Measurements from ENCODE around the gene DNAH2. TPM values are rescaled to one million over a fixed set of nuclear protein-coding genes. Genes with fewer than 3 reads are reported as not detected.

DNAH2 gene
- total and polyA plus RNA-seq, 9 of the 15 experiments (the other 6 are each of a cell fraction or from before 2014, with no cell fraction given), result 0.03 TPM; not detected in 8

- H3K9me1 ChIP-seq (ENCODE audit: control insufficient read depth, insufficient read depth, low read length), result peaks cover 3% of the 10 kb centered on the region
- ChIA-PET CTCF (ENCODE audit: low intra/inter-chr PET ratio) (no interaction called here), POLR2A (interaction anchor here (0.7 kb wide), 1 partner anchor 17 kb away, joined by 3 read pairs; the partner anchor contains the start of genes CYB5D1 and NAA38)
- peak overlapping the region; percentile 76 for H3K4me3 ChIP-seq
- peaks cover 42 to 66% of the 10 kb centered on the region in 2 experiments for H3K4me1 ChIP-seq (replicated peaks in 1 of 2; ENCODE audit: control insufficient read depth in 2 of 2, insufficient read depth in 2 of 2, low read length in 2 of 2)
- peak overlapping the region; percentile 92 for H3K4me2 ChIP-seq (ENCODE audit: insufficient read depth, low read length)
- no TSS peak for BruUV-seq (replicated peaks)
- 33% methylated on average over 1 of the region's 1 CpG for WGBS (ENCODE audit: insufficient coverage, low coverage, missing lambda C conversion rate)
- no peak for ATAC-seq
- H3K9me3 ChIP-seq (replicated peaks; ENCODE audit: control insufficient read depth, insufficient read depth, low read depth, low read length), result no peaks in the 10 kb centered on the region
- peak overlapping the region; percentile 99; the same call in 2 of the 3 replicates for H3K27ac ChIP-seq (ENCODE audit: extremely low read depth, low read depth, low read length)
- no peak overlapping the region for H2AFZ ChIP-seq (ENCODE audit: low read depth, low read length)
- H3K79me2 ChIP-seq (ENCODE audit: control insufficient read depth, insufficient read depth, low read length), result peaks cover 62% of the 10 kb centered on the region
- no peak for DNase-seq (ENCODE audit: extremely low read depth in 1 of 4, low spot score in 3 of 4)
- intact Hi-C loops (cut with micrococcal nuclease), result no loop called here
- in situ Hi-C loops (cut with MboI), result no loop called here
- peaks cover 4% of the 10 kb centered on the region for H4K20me1 ChIP-seq (replicated peaks; ENCODE audit: control insufficient read depth, insufficient read depth, low read length)
- H3K36me3 ChIP-seq (ENCODE audit: control insufficient read depth, insufficient read depth, low read length), result peaks cover 19% of the 10 kb centered on the region; the same call in 2 of the 3 replicates
- FAIRE-seq, result no peak
- H3K9ac ChIP-seq (ENCODE audit: insufficient read depth in 1 of 2, low read depth in 2 of 2, low read length in 2 of 2), result peak overlapping the region; percentile 68 to 97
- H3K27me3 ChIP-seq (ENCODE audit: control insufficient read depth in 2 of 2, insufficient read depth in 2 of 2, low read length in 2 of 2), result no peaks in the 10 kb centered on the region
- no peak for TF ChIP-seq DIDO1 (tag; IDR thresholded peaks at IDR 0.05; ENCODE audit: low read depth)
- TF ChIP-seq NBN (IDR thresholded peaks at IDR 0.05; ENCODE audit: low read depth), result no peak
- no peak for TF ChIP-seq SETDB1 (IDR thresholded peaks at IDR 0.05; ENCODE audit: low read length)
- TF ChIP-seq, protein P1, sequence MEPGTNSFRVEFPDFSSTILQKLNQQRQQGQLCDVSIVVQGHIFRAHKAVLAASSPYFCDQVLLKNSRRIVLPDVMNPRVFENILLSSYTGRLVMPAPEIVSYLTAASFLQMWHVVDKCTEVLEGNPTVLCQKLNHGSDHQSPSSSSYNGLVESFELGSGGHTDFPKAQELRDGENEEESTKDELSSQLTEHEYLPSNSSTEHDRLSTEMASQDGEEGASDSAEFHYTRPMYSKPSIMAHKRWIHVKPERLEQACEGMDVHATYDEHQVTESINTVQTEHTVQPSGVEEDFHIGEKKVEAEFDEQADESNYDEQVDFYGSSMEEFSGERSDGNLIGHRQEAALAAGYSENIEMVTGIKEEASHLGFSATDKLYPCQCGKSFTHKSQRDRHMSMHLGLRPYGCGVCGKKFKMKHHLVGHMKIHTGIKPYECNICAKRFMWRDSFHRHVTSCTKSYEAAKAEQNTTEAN (CRISPR knock-in tag; IDR thresholded peaks at IDR 0.05), result no peak
- peak; percentile 86 for TF ChIP-seq RBM25 (IDR thresholded peaks at IDR 0.05; ENCODE audit: low read depth, low read length, severe bottlenecking)
- TF ChIP-seq FOXK2 (conservative IDR thresholded peaks at IDR 0.05 in 1 of 2, IDR thresholded peaks at IDR 0.05 in 1 of 2; ENCODE audit: low read depth in 2 of 2), result no peak
- no peak for TF ChIP-seq SUPT5H (IDR thresholded peaks at IDR 0.05)
- TF ChIP-seq ZNF57 (CRISPR knock-in tag; IDR thresholded peaks at IDR 0.05), result no peak
- TF ChIP-seq ZNF589 (CRISPR knock-in tag; IDR thresholded peaks at IDR 0.05; ENCODE audit: low read depth), result no peak
- TF ChIP-seq STAT5B (CRISPR knock-in tag; IDR thresholded peaks at IDR 0.05), result no peak
- no peak for TF ChIP-seq JUNB (CRISPR knock-in tag; conservative IDR thresholded peaks at IDR 0.05)
- TF ChIP-seq ZBTB17 (CRISPR knock-in tag; IDR thresholded peaks at IDR 0.05), result no peak
- no peak for TF ChIP-seq MTA1 (IDR thresholded peaks at IDR 0.05; ENCODE audit: borderline replicate concordance)
- TF ChIP-seq ZNF316 (IDR thresholded peaks at IDR 0.05), result no peak
- peak; percentile 59; the same call in 1 of the 2 replicates for TF ChIP-seq BCOR (IDR thresholded peaks at IDR 0.05)
- no peak for TF ChIP-seq MEIS2 (IDR thresholded peaks at IDR 0.05; ENCODE audit: partially characterized antibody)
- TF ChIP-seq, protein P2, sequence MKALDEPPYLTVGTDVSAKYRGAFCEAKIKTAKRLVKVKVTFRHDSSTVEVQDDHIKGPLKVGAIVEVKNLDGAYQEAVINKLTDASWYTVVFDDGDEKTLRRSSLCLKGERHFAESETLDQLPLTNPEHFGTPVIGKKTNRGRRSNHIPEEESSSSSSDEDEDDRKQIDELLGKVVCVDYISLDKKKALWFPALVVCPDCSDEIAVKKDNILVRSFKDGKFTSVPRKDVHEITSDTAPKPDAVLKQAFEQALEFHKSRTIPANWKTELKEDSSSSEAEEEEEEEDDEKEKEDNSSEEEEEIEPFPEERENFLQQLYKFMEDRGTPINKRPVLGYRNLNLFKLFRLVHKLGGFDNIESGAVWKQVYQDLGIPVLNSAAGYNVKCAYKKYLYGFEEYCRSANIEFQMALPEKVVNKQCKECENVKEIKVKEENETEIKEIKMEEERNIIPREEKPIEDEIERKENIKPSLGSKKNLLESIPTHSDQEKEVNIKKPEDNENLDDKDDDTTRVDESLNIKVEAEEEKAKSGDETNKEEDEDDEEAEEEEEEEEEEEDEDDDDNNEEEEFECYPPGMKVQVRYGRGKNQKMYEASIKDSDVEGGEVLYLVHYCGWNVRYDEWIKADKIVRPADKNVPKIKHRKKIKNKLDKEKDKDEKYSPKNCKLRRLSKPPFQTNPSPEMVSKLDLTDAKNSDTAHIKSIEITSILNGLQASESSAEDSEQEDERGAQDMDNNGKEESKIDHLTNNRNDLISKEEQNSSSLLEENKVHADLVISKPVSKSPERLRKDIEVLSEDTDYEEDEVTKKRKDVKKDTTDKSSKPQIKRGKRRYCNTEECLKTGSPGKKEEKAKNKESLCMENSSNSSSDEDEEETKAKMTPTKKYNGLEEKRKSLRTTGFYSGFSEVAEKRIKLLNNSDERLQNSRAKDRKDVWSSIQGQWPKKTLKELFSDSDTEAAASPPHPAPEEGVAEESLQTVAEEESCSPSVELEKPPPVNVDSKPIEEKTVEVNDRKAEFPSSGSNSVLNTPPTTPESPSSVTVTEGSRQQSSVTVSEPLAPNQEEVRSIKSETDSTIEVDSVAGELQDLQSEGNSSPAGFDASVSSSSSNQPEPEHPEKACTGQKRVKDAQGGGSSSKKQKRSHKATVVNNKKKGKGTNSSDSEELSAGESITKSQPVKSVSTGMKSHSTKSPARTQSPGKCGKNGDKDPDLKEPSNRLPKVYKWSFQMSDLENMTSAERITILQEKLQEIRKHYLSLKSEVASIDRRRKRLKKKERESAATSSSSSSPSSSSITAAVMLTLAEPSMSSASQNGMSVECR (CRISPR knock-in tag; IDR thresholded peaks at IDR 0.05), result peak; percentile 42; the same call in 1 of the 2 replicates
- TF ChIP-seq POU5F1 (IDR thresholded peaks at IDR 0.05; ENCODE audit: borderline replicate concordance, low read depth, low read length, partially characterized antibody), result no peak
- peak; percentile 40 to 57; a peak in 3 of 4 replicates for TF ChIP-seq KDM1A (IDR thresholded peaks at IDR 0.05)
- no peak for TF ChIP-seq HDAC3 (IDR thresholded peaks at IDR 0.05; ENCODE audit: borderline replicate concordance, partially characterized antibody)
These were observed 123.3 kb downstream of the DNAH2 start for GRCh38 chr17:7840875-7841274.

Measured in K562 (cell line).